Keratinocyte (primary cell): ENCODE data around the gene CD46. TPM values are rescaled to one million over a fixed set of nuclear protein-coding genes. Genes with fewer than 3 reads are reported as not detected.

ENCODE experiments used
- DNase-seq: peaks from one replicate; pipeline ENCODE4 v3.0.0-alpha.2; 2011; ENCODE audit warnings: low read depth, missing footprints, low spot score
- FAIRE-seq: peaks from 2 replicates; lab custom pipeline; 2011; peaks lifted over from hg19 to GRCh38; lab: Jason Lieb, UNC
- H2AFZ ChIP-seq: 2 replicates; pipeline ENCODE4 v1.6.0; 2012; ENCODE audit warnings: low read length, control low read depth, inconsistent platforms; ENCODE audit not compliant: control insufficient read depth
- H3K27ac ChIP-seq: 2 replicates; pipeline ENCODE4 v1.5.1; 2011; ENCODE audit warnings: low read length; ENCODE audit not compliant: control insufficient read depth, insufficient read depth
- H3K27me3 ChIP-seq: 3 replicates; pipeline ENCODE4 v1.6.0; 2011; ENCODE audit warnings: low read length; ENCODE audit not compliant: control insufficient read depth, insufficient read depth; ENCODE audit errors: extremely low read depth
- H3K36me3 ChIP-seq, 2 experiments: 2 replicates in 1 of 2; 3 replicates in 1 of 2; pipeline ENCODE4 v1.5.1; 2011; ENCODE audit warnings: low read length in 2 of 2, mild to moderate bottlenecking in 1 of 2; ENCODE audit not compliant: control insufficient read depth in 2 of 2, insufficient read depth in 2 of 2; ENCODE audit errors: extremely low read depth in 1 of 2
- H3K4me1 ChIP-seq: 3 replicates; pipeline ENCODE4 v1.5.1; 2011; ENCODE audit warnings: low read length; ENCODE audit not compliant: control insufficient read depth, insufficient read depth; ENCODE audit errors: extremely low read depth
- H3K4me2 ChIP-seq: 3 replicates; pipeline ENCODE4 v1.6.0; 2011; ENCODE audit warnings: low read depth, low read length; ENCODE audit not compliant: control insufficient read depth, insufficient read depth; ENCODE audit errors: extremely low read depth
- H3K4me3 ChIP-seq, 3 experiments: fragments of 200-600 bp in 1 of 3; sonication (generic) in 1 of 3; 2 replicates in 2 of 3; 3 replicates in 1 of 3; pipeline ENCODE4 v1.5.1; 2011 to 2016; ENCODE audit warnings: low read length in 3 of 3, mild to moderate bottlenecking in 3 of 3, control low read depth in 2 of 3, inconsistent platforms in 1 of 3, low read depth in 1 of 3, mixed read lengths in 1 of 3, mixed run types in 1 of 3, moderate library complexity in 1 of 3; ENCODE audit not compliant: control insufficient read depth in 2 of 3, insufficient read depth in 2 of 3; ENCODE audit errors: extremely low read depth in 1 of 3
- H3K79me2 ChIP-seq: 2 replicates; pipeline ENCODE4 v1.6.0; 2012; ENCODE audit warnings: low read length; ENCODE audit not compliant: control insufficient read depth, insufficient read depth
- H3K9ac ChIP-seq: 3 replicates; pipeline ENCODE4 v1.6.0; 2011; ENCODE audit warnings: low read length; ENCODE audit not compliant: control insufficient read depth, insufficient read depth; ENCODE audit errors: extremely low read depth
- H3K9me1 ChIP-seq: 3 replicates; pipeline ENCODE4 v1.6.0; 2011; ENCODE audit warnings: low read length; ENCODE audit not compliant: control insufficient read depth, insufficient read depth; ENCODE audit errors: extremely low read depth
- H3K9me3 ChIP-seq: 2 replicates; pipeline ENCODE4 v1.5.1; 2012; ENCODE audit warnings: low read depth, low read length; ENCODE audit not compliant: control insufficient read depth
- H4K20me1 ChIP-seq: 3 replicates; pipeline ENCODE4 v1.6.0; 2011; ENCODE audit warnings: low read length; ENCODE audit not compliant: control insufficient read depth, insufficient read depth; ENCODE audit errors: extremely low read depth
- EZH2 ChIP-seq: IDR thresholded peaks from one replicate; pipeline ENCODE4 v1.6.1; 2012; ENCODE audit warnings: inconsistent platforms, mild to moderate bottlenecking, low read length, moderate library complexity
- dilution Hi-C: fragments of 300-500 bp; cut with MboI; formaldehyde crosslinking; loops from one replicate; pipeline ENCODE4 v1.7.0; 2020; ENCODE audit warnings: low sequenced_read_pairs; ENCODE audit not compliant: extremely low pct_ligation_motif_present
- polyA plus RNA-seq, 5 experiments: library from polyadenylated mRNA; depleted of rRNA in 3 of 5; stranded (reverse) in 3 of 5; stranded (forward) in 1 of 5; unstranded in 1 of 5; fragments of >200 nt; gene quantifications; 1 replicate in 1 of 5; 2 replicates in 3 of 5; 3 replicates in 1 of 5; pipeline versions ENCODE4 v1.2.1 to v1.2.3, GENCODE V29; 2011 to 2012; ENCODE audit warnings: missing spikeins in 2 of 5, low read depth in 1 of 5, low replicate concordance in 1 of 5
- TF ChIP-seq, protein P1 (sequence below), 3 experiments: IDR thresholded peaks in 1 of 3; conservative IDR thresholded peaks in 1 of 3; optimal IDR thresholded peaks in 1 of 3; 2 replicates in 2 of 3; 3 replicates in 1 of 3; pipeline versions ENCODE3 to v1.5.1; 2011; ENCODE audit warnings: low read length in 3 of 3, mild to moderate bottlenecking in 3 of 3, moderate library complexity in 2 of 3, control low read depth in 1 of 3, inconsistent platforms in 1 of 3; ENCODE audit not compliant: insufficient read depth in 2 of 3; ENCODE audit errors: extremely low read depth in 1 of 3

CD46 gene
- polyA plus RNA-seq, 1 donor (not counting 4 experiments of a cell fraction or from before 2014, with no cell fraction given) = 298 TPM

DNA sequence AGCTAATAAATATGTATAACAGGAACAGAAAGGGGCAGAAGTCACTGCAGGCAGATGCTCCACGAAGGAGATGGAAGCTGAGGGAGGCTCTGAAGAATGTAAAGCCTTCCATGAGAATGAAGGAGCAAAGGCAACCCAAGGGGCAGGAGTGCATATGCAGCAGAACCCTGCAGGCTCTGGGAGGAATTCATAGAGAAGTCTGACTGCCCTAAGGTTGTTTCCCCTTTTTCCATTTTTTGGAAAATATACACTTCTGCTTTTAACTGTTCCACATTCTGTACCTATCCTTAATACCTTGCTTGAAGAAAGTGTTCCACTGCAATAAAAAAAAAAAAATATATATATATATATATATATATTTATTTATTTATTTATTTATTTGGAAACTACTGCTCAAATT, 89.4 kb downstream of the CD46 start:
- H3K36me3 ChIP-seq = peaks cover 12 to 21% of the 10 kb centered on the region in 2 experiments

DNA sequence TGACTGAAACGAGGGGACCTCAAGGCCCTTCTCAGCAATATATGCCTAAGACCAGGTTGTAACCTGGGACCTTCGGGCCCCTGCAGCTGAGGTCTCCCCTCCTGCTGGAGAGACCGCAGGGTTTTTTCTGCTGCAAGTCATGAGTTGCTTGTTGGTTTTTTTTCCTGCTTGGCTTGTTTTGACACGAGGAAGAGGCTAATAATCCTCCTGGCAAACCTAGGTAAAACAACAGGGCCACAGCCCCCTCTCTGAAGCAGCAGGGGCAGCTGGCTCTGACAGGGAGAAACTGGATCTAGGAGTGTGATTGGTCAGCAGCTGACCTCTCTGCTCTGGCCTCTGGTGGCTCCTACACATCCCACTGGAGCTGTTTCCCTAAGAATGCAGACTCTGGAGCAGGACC, 90.0 kb downstream of the CD46 start:
- no peak overlapping the region for H2AFZ ChIP-seq
- no peak for DNase-seq
- no peaks in the 10 kb centered on the region for H3K9me3 ChIP-seq
- H3K4me3 ChIP-seq = no peak overlapping the region
- peaks cover 40% of the 10 kb centered on the region for H3K4me1 ChIP-seq
- H3K27ac ChIP-seq = peak overlapping the region; percentile 23
- H3K9ac ChIP-seq = peak overlapping the region; percentile 51
- TF ChIP-seq, protein P1, sequence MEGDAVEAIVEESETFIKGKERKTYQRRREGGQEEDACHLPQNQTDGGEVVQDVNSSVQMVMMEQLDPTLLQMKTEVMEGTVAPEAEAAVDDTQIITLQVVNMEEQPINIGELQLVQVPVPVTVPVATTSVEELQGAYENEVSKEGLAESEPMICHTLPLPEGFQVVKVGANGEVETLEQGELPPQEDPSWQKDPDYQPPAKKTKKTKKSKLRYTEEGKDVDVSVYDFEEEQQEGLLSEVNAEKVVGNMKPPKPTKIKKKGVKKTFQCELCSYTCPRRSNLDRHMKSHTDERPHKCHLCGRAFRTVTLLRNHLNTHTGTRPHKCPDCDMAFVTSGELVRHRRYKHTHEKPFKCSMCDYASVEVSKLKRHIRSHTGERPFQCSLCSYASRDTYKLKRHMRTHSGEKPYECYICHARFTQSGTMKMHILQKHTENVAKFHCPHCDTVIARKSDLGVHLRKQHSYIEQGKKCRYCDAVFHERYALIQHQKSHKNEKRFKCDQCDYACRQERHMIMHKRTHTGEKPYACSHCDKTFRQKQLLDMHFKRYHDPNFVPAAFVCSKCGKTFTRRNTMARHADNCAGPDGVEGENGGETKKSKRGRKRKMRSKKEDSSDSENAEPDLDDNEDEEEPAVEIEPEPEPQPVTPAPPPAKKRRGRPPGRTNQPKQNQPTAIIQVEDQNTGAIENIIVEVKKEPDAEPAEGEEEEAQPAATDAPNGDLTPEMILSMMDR (optimal IDR thresholded peaks at IDR 0.05 in 1 of 3, IDR thresholded peaks at IDR 0.05 in 1 of 3, conservative IDR thresholded peaks at IDR 0.05 in 1 of 3; ENCODE audit: extremely low read depth in 1 of 3, insufficient read depth in 2 of 3, low read length in 3 of 3) = no peak
- TF ChIP-seq EZH2 = no peak
- H4K20me1 ChIP-seq = no peaks in the 10 kb centered on the region
- peak; percentile 17 for FAIRE-seq
- H3K79me2 ChIP-seq = peaks cover 89% of the 10 kb centered on the region
- dilution Hi-C loops = no loop called here
- peaks cover 11 to 21% of the 10 kb centered on the region in 2 experiments for H3K36me3 ChIP-seq
- no peaks in the 10 kb centered on the region for H3K27me3 ChIP-seq
- H3K9me1 ChIP-seq = peaks cover 3% of the 10 kb centered on the region
- peak overlapping the region; percentile 7 for H3K4me2 ChIP-seq

More for the DNA sequence above, 89.4 kb downstream of the CD46 start:
- Histone ChIP-seq H3K9ac (no peak overlapping the region), H3K79me2 (peaks cover 91% of the 10 kb centered on the region), H3K27me3 (no peaks in the 10 kb centered on the region), H2AFZ (no peak overlapping the region), H3K27ac (no peak overlapping the region), H4K20me1 (no peaks in the 10 kb centered on the region), H3K4me3 (no peak overlapping the region), H3K4me2 (no peak overlapping the region), H3K9me1 (peaks cover 3% of the 10 kb centered on the region), H3K4me1 (peaks cover 39% of the 10 kb centered on the region), H3K9me3 (no peaks in the 10 kb centered on the region)
- FAIRE-seq = no peak
- DNase-seq = no peak
- TF ChIP-seq EZH2 = no peak
- dilution Hi-C loops = no loop called here

- Histone ChIP-seq H3K4me1 (peaks cover 42% of the 10 kb centered on the region), H3K36me3 (peaks cover 10 to 21% of the 10 kb centered on the region in 2 experiments), H3K9me1 (peaks cover 3% of the 10 kb centered on the region), H3K9ac (peak overlapping the region; percentile 51), H3K4me3 (no peak overlapping the region), H3K27me3 (no peaks in the 10 kb centered on the region), H3K27ac (peak overlapping the region; percentile 23), H3K4me2 (peak overlapping the region; percentile 7), H3K9me3 (no peaks in the 10 kb centered on the region), H3K79me2 (peaks cover 83% of the 10 kb centered on the region), H2AFZ (no peak overlapping the region), H4K20me1 (no peaks in the 10 kb centered on the region)
- TF ChIP-seq, protein P1 (optimal IDR thresholded peaks at IDR 0.05 in 1 of 3, IDR thresholded peaks at IDR 0.05 in 1 of 3, conservative IDR thresholded peaks at IDR 0.05 in 1 of 3; ENCODE audit: extremely low read depth in 1 of 3, insufficient read depth in 2 of 3, low read length in 3 of 3) = no peak
- TF ChIP-seq EZH2 = no peak
- FAIRE-seq (no peak), DNase-seq (no peak)
- dilution Hi-C loops = no loop called here
Measured at GRCh38 chr1:207842506-207842905, 90.7 kb downstream of the CD46 start.
